SK-N-SH treated with all-trans-retinoic acid at 6 μM for 48 hours (cell line): ENCODE measurements around the gene SCYGR2.

ENCODE experiments used
- ATAC-seq: fragments of 200-7000 bp; cut with Tn5 transposase; 3 replicates; pipeline ENCODE4 v1.9.1; 2020; ENCODE audit warnings: mild to moderate bottlenecking, moderate library complexity
- ARNTL ChIP-seq: fragments of 450-650 bp; formaldehyde crosslinking; IDR thresholded peaks from 2 replicates; pipeline ENCODE4 v1.5.0; 2020; ENCODE audit warnings: low read depth, mild to moderate bottlenecking, moderate library complexity, borderline replicate concordance
- BACH2 ChIP-seq: fragments of 250-450 bp; sonication (Bioruptor Pico); IDR thresholded peaks from 2 replicates; pipeline ENCODE4 v1.9.0; 2021; ENCODE audit warnings: mild to moderate bottlenecking, borderline replicate concordance
- CREB5 ChIP-seq: fragments of 250-450 bp; sonication (Bioruptor Pico); IDR thresholded peaks from 2 replicates; pipeline ENCODE4 v1.5.1; 2020; ENCODE audit warnings: low read depth, mild to moderate bottlenecking, moderate library complexity
- CSDC2 ChIP-seq: fragments of 250-450 bp; sonication (Bioruptor Pico); IDR thresholded peaks from 2 replicates; pipeline ENCODE4 v1.5.0; 2020; ENCODE audit warnings: mild to moderate bottlenecking, moderate library complexity
- CSRNP3 ChIP-seq: fragments of 250-450 bp; sonication (Bioruptor Pico); IDR thresholded peaks from 2 replicates; pipeline ENCODE4 v1.5.1; 2021; ENCODE audit warnings: mild to moderate bottlenecking, moderate library complexity
- GLIS3 ChIP-seq: fragments of 250-450 bp; sonication (Bioruptor Pico); IDR thresholded peaks from 2 replicates; pipeline ENCODE4 v1.5.0; 2020; ENCODE audit warnings: mild to moderate bottlenecking, moderate library complexity
- ISL1 ChIP-seq: fragments of 250-450 bp; sonication (Bioruptor Pico); IDR thresholded peaks from 2 replicates; pipeline ENCODE4 v2.1.2; 2022; ENCODE audit warnings: mild to moderate bottlenecking, moderate library complexity
- OSR1 ChIP-seq: fragments of 250-450 bp; sonication (Bioruptor Pico); IDR thresholded peaks from 2 replicates; pipeline ENCODE4 v1.8.0; 2022; ENCODE audit warnings: moderate library complexity, mild to moderate bottlenecking, inconsistent platforms
- POU6F1 ChIP-seq: fragments of 250-450 bp; sonication (Bioruptor Pico); IDR thresholded peaks from 2 replicates; pipeline ENCODE4 v1.8.0; 2021; ENCODE audit warnings: low read depth, mild to moderate bottlenecking, moderate library complexity, borderline replicate concordance
- PPARA ChIP-seq: fragments of 250-450 bp; sonication (Bioruptor Pico); IDR thresholded peaks from 2 replicates; pipeline ENCODE4 v1.5.0; 2020; ENCODE audit warnings: mild to moderate bottlenecking, borderline replicate concordance
- RARB ChIP-seq: fragments of 250-450 bp; sonication (Bioruptor Pico); IDR thresholded peaks from 2 replicates; pipeline ENCODE4 v1.8.0; 2021; ENCODE audit warnings: mild to moderate bottlenecking, moderate library complexity
- SNAI2 ChIP-seq: fragments of 250-450 bp; sonication (Bioruptor Pico); IDR thresholded peaks from 2 replicates; pipeline ENCODE4 v1.5.0; 2020; ENCODE audit warnings: mild to moderate bottlenecking, moderate library complexity
- TCF4 ChIP-seq: fragments of 250-450 bp; sonication (Bioruptor Pico); IDR thresholded peaks from 2 replicates; pipeline ENCODE4 v1.8.0; 2021; ENCODE audit warnings: mild to moderate bottlenecking, moderate library complexity, borderline replicate concordance
- TOX ChIP-seq: fragments of 250-450 bp; sonication (Bioruptor Pico); IDR thresholded peaks from 2 replicates; pipeline ENCODE4 v1.8.0; 2021; ENCODE audit warnings: mild to moderate bottlenecking, moderate library complexity, borderline replicate concordance
- TSHZ2 ChIP-seq: fragments of 250-450 bp; sonication (Bioruptor Pico); IDR thresholded peaks from 2 replicates; pipeline ENCODE4 v1.5.0; 2020; ENCODE audit warnings: mild to moderate bottlenecking, moderate library complexity
- ZC3H10 ChIP-seq: fragments of 250-450 bp; sonication (Bioruptor Pico); IDR thresholded peaks from 2 replicates; pipeline ENCODE4 v1.5.1; 2021; ENCODE audit warnings: mild to moderate bottlenecking, moderate library complexity
- ZFP3 ChIP-seq: fragments of 250-450 bp; sonication (Bioruptor Pico); IDR thresholded peaks from 2 replicates; pipeline ENCODE4 v1.5.0; 2020; ENCODE audit warnings: mild to moderate bottlenecking, moderate library complexity
- ZFP30 ChIP-seq: fragments of 450-650 bp; formaldehyde crosslinking; IDR thresholded peaks from 2 replicates; pipeline ENCODE4 v1.5.0; 2022; ENCODE audit warnings: mild to moderate bottlenecking, moderate library complexity
- ZNF565 ChIP-seq: fragments of 450-650 bp; formaldehyde crosslinking; conservative IDR thresholded peaks from 2 replicates; pipeline ENCODE4 v1.5.0; 2020; ENCODE audit warnings: low read depth, mild to moderate bottlenecking, moderate library complexity
- ZNF70 ChIP-seq: fragments of 450-650 bp; formaldehyde crosslinking; IDR thresholded peaks from 2 replicates; pipeline ENCODE4 v1.5.0; 2020; ENCODE audit warnings: mild to moderate bottlenecking, moderate library complexity
- ZNF8 ChIP-seq: fragments of 450-650 bp; formaldehyde crosslinking; IDR thresholded peaks from 2 replicates; pipeline ENCODE4 v1.5.0; 2020; ENCODE audit warnings: mild to moderate bottlenecking, moderate library complexity

The SCYGR2 gene

GRCh38 chr2:227616631-227617030 is 17.9 kb downstream of the SCYGR2 start:
- ATAC-seq, result no peak
- TF ChIP-seq ZC3H10 (CRISPR knock-in tag), result no peak
- no peak for TF ChIP-seq BACH2 (CRISPR knock-in tag)
- TF ChIP-seq CSDC2 (CRISPR knock-in tag), result no peak
- TF ChIP-seq TCF4 (CRISPR knock-in tag), result no peak
- TF ChIP-seq GLIS3 (CRISPR knock-in tag), result no peak
- TF ChIP-seq OSR1 (CRISPR knock-in tag), result no peak
- no peak for TF ChIP-seq ZNF565
- no peak for TF ChIP-seq ZNF70 (CRISPR knock-in tag)
- TF ChIP-seq RARB, result no peak
- TF ChIP-seq POU6F1, result no peak
- TF ChIP-seq ISL1 (CRISPR knock-in tag), result no peak
- no peak for TF ChIP-seq TOX (CRISPR knock-in tag)
- no peak for TF ChIP-seq TSHZ2 (CRISPR knock-in tag)
- TF ChIP-seq CSRNP3 (CRISPR knock-in tag), result no peak
- no peak for TF ChIP-seq CREB5 (CRISPR knock-in tag)
- TF ChIP-seq ARNTL, result no peak
- TF ChIP-seq ZFP3, result no peak
- no peak for TF ChIP-seq ZNF8
- TF ChIP-seq SNAI2, result no peak
- TF ChIP-seq PPARA, result no peak

GRCh38 chr2:227617316-227618230 is 18.9 kb downstream of the SCYGR2 start, which contains the start of gene SCYGR4:
TSS of gene SCYGR4 (plus strand) at chr2:227617498. CDS start at chr2:227617498, 0 bp downstream.
- ATAC-seq, result no peak
- TF ChIP-seq PPARA (no peak), ZFP30 (CRISPR knock-in tag) (no peak), OSR1 (CRISPR knock-in tag) (no peak), ARNTL (no peak), CREB5 (CRISPR knock-in tag) (no peak), ISL1 (CRISPR knock-in tag) (no peak), CSRNP3 (CRISPR knock-in tag) (no peak), TOX (CRISPR knock-in tag) (no peak), BACH2 (CRISPR knock-in tag) (no peak)
